VCaP (cell line): ENCODE results near the gene INSIG1.
A peak's percentile ranks its signal among the peaks of the same experiment; 100 is the strongest.

Source experiments
- H3K27ac ChIP-seq: fragments of 450-650 bp; 2 replicates; pipeline ENCODE4 v1.5.1; 2017
- TF ChIP-seq, protein P1 (sequence below): fragments of 450-650 bp; conservative IDR thresholded peaks from 2 replicates; pipeline ENCODE4 v1.5.1; 2017; ENCODE audit warnings: mild to moderate bottlenecking, moderate library complexity

INSIG1 gene

DNA sequence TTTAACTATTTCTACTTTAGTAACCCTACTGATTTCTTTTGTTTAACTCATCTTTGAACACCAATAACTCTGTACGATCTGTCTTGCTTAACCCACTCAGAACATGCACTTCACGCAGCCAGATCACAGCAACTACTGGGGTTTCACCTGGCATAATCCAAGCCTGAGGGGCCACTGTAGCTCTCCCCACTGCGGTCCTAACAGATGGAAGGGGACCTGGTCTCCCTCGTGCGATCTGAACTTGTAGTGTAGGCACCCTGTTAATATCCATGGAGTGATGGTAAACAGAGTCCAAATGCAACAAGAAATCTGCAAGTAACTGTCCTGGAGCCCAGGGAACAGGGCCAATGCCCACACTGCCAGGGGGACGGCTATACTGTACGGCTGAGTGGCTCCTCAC, 45.5 kb downstream of the INSIG1 start:
- H3K27ac ChIP-seq: no peak overlapping the region
- TF ChIP-seq, protein P1, sequence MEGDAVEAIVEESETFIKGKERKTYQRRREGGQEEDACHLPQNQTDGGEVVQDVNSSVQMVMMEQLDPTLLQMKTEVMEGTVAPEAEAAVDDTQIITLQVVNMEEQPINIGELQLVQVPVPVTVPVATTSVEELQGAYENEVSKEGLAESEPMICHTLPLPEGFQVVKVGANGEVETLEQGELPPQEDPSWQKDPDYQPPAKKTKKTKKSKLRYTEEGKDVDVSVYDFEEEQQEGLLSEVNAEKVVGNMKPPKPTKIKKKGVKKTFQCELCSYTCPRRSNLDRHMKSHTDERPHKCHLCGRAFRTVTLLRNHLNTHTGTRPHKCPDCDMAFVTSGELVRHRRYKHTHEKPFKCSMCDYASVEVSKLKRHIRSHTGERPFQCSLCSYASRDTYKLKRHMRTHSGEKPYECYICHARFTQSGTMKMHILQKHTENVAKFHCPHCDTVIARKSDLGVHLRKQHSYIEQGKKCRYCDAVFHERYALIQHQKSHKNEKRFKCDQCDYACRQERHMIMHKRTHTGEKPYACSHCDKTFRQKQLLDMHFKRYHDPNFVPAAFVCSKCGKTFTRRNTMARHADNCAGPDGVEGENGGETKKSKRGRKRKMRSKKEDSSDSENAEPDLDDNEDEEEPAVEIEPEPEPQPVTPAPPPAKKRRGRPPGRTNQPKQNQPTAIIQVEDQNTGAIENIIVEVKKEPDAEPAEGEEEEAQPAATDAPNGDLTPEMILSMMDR: no peak

DNA sequence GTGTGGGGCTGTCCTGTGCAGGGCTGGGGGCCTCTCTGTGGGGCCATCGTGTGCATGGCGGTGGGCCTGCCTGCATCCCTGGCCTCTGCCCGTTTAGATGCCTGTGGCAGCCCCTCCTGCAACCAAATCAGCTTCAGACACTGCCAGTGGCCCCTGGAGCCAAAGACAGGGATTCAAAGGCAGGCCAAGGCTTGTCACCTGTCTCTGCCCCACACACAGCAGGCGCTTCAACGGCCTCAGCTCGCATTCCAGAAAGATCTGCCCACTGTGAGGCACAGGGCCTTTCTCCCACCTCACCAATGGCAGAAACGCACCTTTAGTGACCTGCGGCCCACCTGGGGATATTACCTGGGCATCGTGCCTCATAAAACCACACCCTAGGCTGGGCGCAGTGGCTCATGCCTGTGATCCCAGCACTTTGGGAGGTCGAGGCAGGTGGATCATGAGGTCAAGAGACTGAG, 46.0 kb downstream of the INSIG1 start:
- no peak overlapping the region for H3K27ac ChIP-seq
- TF ChIP-seq, protein P1: no peak

DNA sequence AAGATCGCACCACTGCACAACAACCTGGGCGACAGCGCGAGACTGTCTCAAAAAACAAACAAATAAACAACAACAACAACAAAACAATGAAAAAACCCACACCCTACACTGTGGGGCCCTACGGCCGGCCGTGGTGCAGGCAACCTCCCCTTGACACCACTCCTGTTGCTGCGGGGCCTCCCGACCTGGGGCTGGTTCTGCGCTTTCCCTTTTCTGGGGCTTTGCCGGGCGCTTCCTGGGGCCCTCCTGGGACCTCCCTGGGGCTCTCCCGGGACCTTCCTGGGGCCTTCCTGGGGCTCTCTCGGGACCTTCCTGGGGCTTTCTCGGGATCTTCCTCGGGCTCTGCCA, 46.6 kb downstream of the INSIG1 start:
- H3K27ac ChIP-seq: peak overlapping the region; percentile 68; the same call in 1 of the 2 replicates
- TF ChIP-seq, protein P1: no peak

DNA sequence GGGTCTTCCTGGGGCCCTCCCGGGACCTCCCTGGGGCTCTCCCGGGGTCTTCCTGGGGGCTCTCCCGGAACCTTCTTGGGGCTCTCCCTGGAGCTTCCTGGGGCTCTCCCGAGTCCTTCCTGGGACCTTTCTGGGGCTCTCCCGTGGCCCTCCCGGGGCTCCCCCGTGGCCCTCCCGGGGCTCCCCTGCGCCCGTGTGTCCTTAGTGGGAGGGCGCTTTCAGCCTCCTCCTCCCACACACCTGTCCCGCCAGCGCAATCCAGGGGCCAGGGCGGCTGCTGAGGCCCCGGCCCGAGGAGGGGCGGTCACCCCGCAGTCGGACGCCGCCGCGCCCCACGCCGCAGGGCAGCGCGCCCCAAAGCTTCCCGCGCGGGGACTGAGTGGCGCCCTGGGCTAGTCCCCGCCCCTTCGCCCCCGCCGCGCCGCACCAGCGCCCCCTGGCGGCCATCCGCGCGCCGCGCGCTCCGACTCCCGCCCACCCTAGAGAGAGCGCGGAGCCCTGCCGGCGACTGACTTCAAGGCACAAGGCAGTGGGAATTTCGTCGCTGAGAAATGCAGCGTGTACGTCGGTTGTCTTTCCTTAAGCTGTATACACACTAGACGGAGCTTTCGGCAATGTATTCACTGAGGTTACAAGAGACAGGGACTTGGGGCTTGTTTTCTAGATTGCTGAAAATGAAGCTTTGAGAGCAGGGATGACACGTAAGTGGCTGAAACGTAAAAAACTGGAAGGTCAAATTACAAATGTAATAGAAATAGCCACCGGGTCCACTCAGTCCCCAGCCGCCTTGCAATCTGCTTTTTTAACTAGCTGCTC, 47.1 kb downstream of the INSIG1 start:
- peak overlapping the region; percentile 68; the same call in 1 of the 2 replicates for H3K27ac ChIP-seq
- TF ChIP-seq, protein P1: peak; percentile 99

DNA sequence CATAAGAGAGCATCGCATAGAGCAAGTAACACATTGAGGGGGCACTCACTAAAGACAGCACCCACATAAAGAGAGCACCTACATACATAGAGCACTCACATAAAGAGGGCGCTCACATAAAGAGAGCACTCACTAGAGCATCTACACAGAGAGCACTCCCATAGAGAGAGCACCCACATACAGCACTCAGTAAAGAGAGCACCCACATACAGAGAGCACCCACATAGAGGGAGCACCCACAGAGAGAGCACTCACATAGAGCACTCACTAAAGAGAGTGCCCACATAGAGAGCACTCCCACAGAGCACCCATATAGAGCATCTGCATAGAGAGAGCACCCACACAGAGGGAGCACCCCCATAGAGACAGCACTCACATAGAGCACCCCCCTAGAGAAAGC, 47.8 kb downstream of the INSIG1 start:
- H3K27ac ChIP-seq: peak overlapping the region; percentile 68; the same call in 1 of the 2 replicates
- TF ChIP-seq, protein P1: no peak

DNA sequence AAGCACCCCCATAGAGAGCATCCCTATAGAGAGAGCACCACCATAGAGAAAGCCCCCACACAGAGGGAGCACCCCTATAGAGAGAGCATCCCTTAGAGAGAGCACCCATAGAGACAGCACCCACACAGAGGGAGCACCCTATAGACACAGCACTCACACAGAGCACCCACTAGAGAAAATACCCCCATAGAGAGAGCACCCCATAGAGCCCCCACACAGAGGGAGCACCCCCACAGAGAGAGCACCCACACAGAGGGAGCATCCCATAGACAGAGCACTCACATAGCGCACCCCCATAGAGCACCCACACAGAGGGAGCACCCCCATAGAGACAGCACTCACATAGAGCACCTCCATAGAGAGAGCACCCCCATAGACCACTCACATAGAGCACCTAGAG, 48.6 kb downstream of the INSIG1 start:
- TF ChIP-seq, protein P1: no peak

DNA sequence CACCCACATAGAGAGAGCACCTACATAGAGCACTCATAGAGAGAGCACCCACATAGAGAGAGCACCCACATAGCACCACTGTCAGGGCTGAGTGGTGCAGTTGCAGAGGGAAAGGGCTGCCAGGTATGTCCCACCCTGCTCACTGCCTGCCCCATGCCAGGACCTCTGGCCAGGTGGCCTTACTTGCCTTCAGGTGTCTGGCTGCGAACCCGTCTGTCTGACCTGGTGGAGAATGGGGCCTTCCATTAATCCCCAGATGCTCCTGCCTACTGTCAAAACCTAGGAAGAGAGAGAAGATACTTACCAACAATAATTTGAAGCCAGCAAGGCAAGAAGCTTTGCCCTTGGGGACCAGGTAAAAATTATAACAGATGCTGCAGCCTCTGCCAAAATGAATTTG, 51.1 kb downstream of the INSIG1 start:
- TF ChIP-seq, protein P1: no peak
- H3K27ac ChIP-seq: no peak overlapping the region

More for the DNA sequence above, 48.6 kb downstream of the INSIG1 start:
- H3K27ac ChIP-seq: no peak overlapping the region
